GM19023 (cell line): ENCODE measurements around the gene MAP3K20.
"Not testable (repeated sequence)": the region's sequence is repeated elsewhere in the genome, so short reads cannot be mapped to it uniquely, and the experiment has no call there.

Experiments
- ATAC-seq: cut with Tn5 transposase; IDR thresholded peaks from one replicate; pipeline ENCODE4 v1.9.1; 2021; ENCODE audit warnings: mild to moderate bottlenecking, moderate library complexity; ENCODE audit not compliant: unreplicated experiment

MAP3K20 gene

DNA sequence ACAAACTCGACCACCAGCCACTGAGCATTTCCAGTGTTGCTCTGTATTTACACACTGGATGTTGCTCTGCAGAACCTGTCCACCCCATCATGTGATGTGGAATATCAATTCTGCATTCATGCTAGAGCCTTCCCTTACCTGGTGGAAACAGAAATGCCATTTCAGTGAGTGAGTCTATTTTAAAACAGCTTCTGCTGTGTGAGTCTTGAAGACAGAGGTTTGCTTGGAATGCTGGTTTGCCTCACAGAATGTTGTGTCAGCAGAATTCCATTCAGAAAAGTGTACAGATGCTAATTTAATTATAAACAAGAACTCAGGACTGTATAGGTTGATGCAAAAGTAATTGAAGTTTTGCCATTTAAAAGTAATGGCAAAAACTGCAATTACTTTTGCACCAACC, 118.3 kb downstream of the MAP3K20 start:
- no peak for ATAC-seq

- no peak for ATAC-seq
These were observed 119.5 kb downstream of the MAP3K20 start for GRCh38 chr2:173195100-173195499.

GRCh38 chr2:173196080-173196479, 120.4 kb downstream of the MAP3K20 start:
- no peak for ATAC-seq

- no peak for ATAC-seq
These were observed 121.0 kb downstream of the MAP3K20 start for GRCh38 chr2:173196638-173197037.

DNA sequence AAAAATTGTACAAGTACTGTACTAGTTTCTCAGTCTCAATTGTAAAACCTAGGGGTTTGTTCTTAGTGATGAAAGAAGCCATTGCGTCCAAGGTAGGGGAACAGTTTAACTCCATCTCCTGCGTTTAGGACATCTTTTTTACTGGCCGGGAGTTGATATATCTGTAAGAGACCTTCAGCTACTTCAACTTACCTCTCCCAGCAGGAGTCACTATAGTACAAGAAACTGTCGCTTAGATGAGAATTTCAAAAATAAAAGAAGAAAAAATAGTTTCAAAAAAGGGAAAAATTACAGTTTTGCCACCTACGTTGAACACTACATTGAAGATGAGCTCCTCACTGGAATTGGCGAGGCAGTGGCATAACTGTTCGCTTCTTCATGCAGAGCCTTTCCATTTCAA, 122.7 kb downstream of the MAP3K20 start:
- no peak for ATAC-seq

DNA sequence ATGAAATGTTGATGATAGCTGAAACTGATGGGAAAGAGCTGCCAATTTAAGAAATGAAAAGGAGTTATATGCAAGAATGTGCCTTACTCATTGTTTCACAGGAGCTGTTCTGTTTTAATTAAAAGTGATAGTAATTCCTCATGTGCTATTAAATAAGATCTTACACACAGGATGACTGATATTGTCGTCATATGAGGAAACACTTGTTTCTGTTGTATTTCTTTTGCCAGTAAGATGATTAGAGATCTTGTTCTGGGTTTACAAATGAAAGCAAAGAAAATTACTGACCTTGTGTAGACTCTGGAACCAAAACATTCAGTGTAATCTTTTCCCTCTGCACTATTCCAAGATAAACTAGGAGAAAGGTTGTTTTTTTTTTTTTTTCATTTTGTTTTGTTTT, 123.6 kb downstream of the MAP3K20 start:
- no peak for ATAC-seq

- no peak for ATAC-seq
These were observed 126.9 kb downstream of the MAP3K20 start for GRCh38 chr2:173202570-173202969.

GRCh38 chr2:173204316-173204715, 128.7 kb downstream of the MAP3K20 start:
- no peak for ATAC-seq

DNA sequence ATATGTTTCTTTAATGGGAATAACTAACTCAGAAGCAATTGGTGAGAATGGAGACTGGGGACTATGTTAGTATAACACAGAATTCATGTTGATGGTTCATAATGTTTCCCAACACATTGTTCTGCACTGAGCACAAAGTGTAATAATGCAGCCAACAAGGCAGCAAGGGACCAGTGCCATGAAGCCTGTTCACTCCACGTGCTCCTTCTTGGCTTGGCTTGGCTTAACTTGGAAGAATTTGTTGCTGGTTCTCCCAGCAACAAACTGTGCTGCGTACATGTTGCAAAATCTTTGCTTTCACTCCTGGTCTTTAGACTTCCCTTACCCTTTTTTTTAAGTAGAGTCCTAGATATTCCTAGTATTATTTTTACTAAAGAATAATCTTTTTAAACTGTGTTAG, 129.7 kb downstream of the MAP3K20 start:
- no peak for ATAC-seq

GRCh38 chr2:173207124-173207523, 131.5 kb downstream of the MAP3K20 start:
- not testable (repeated sequence) for ATAC-seq

GRCh38 chr2:173210270-173211196, 134.9 kb downstream of the MAP3K20 start:
- ATAC-seq: no peak

DNA sequence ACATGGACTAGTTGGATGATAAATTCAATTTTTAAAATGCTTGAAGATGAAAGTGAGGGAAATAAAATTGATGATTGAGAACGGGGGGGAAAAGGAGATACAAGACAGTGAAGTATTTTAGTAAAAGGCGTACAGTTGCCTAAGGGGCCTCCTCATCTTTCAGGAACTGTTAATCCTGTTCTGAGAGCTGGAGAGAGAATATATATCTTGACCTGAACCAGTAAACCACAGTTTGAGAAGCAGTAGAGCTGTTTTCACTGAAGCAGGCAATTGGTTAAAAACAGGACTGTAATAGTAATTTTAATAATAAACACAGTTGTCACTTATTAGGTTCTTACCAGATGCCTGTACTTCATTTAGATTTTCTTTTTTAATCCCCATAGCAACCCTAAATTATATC, 137.5 kb downstream of the MAP3K20 start:
- ATAC-seq: no peak

- ATAC-seq: no peak
These were observed 138.6 kb downstream of the MAP3K20 start for GRCh38 chr2:173214213-173214612.

GRCh38 chr2:173215316-173215715, 139.7 kb downstream of the MAP3K20 start:
- no peak for ATAC-seq

GRCh38 chr2:173216051-173216450, 140.4 kb downstream of the MAP3K20 start:
- no peak for ATAC-seq

- ATAC-seq: no peak
These were observed 141.0 kb downstream of the MAP3K20 start for GRCh38 chr2:173216668-173217067.

GRCh38 chr2:173217116-173217840, 141.6 kb downstream of the MAP3K20 start:
- no peak for ATAC-seq

- no peak for ATAC-seq
These were observed 142.8 kb downstream of the MAP3K20 start for GRCh38 chr2:173218326-173219056.

- no peak for ATAC-seq
These were observed 145.6 kb downstream of the MAP3K20 start for GRCh38 chr2:173221132-173221695.

DNA sequence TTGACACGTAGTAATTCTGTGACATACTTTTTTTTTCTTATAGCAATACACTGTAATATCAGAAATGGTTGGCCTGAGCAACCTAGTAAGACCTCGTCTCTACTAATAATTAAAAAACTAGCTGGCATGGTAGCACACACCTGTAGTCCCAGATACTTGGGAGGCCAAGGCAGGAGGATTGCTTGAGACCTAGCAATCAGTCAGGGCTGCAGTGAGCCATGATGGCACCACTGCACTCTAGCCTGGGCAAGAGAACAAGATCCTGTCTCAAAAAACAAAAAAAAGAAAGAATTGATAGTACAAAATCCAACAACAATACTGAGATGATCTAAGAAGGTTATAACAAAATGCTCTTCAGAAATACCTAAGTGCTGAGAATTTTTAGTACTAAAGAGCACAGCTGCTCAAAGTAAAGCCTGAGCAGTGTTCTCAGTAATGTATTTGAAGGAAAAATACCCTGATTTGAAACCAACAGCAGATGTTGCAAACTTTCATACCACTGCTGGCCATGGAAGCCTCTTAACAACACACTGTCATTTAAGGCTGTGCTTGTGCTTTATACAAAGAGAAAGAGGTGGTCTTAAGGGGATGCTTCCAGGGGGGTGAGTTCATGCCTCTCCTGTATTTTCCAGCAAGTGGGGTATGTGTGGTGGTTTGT, 146.4 kb downstream of the MAP3K20 start:
- ATAC-seq: no peak

GRCh38 chr2:173223871-173224270, 148.2 kb downstream of the MAP3K20 start:
- no peak for ATAC-seq
